SK-N-SH (cell line): ENCODE results near the gene MRPL19. TPM values are rescaled to one million over a fixed set of nuclear protein-coding genes. Genes with fewer than 3 reads are reported as not detected.

Source experiments
- CTCF ChIA-PET: fragments of 300-600, 350-600 bp; formaldehyde crosslinking; extraction: SDS; loops from one replicate; lab custom pipeline; 2021; lab: Yijun Ruan, JAX
- POLR2A ChIA-PET: fragments of 350-600 bp; sonication (Branson Sonifier 250); formaldehyde crosslinking; extraction: SDS; loops from one replicate; lab custom pipeline; 2020; ENCODE audit warnings: antibody characterized with exemption, inconsistent platforms; lab: Yijun Ruan, JAX
- DNase-seq: peaks from one replicate; pipeline ENCODE4 v3.0.0; 2012
- H2AFZ ChIP-seq: fragments of 200-600 bp; sonication (generic); 2 replicates; pipeline ENCODE4 v1.8.1; 2016; ENCODE audit warnings: antibody characterized with exemption, mild to moderate bottlenecking, low read depth
- H3F3A ChIP-seq: fragments of 200-600 bp; sonication (generic); replicated peaks from 2 replicates; pipeline ENCODE3; 2016; ENCODE audit warnings: antibody characterized with exemption, mild to moderate bottlenecking; ENCODE audit not compliant: insufficient read depth
- H3K27ac ChIP-seq, 2 experiments: fragments of 200-500 bp in 1 of 2; fragments of 200-600 bp in 1 of 2; sonication (Bioruptor generic) in 1 of 2; sonication (generic), shearing (Covaris generic) in 1 of 2; 2 replicates each; pipeline versions ENCODE4 v1.5.1 to v1.6.1; 2014 to 2016; ENCODE audit warnings: low read depth in 2 of 2, inconsistent platforms in 1 of 2, low read length in 1 of 2, mild to moderate bottlenecking in 1 of 2, mixed read lengths in 1 of 2
- H3K27me3 ChIP-seq: fragments of 200-600 bp; sonication (generic), shearing (Covaris generic); 2 replicates; pipeline ENCODE4 v1.6.1; 2016; ENCODE audit warnings: mixed run types; ENCODE audit not compliant: insufficient read depth
- H3K36me3 ChIP-seq, 2 experiments: fragments of 200-500 bp in 1 of 2; fragments of 200-600 bp in 1 of 2; sonication (Bioruptor generic) in 1 of 2; sonication (generic) in 1 of 2; replicated peaks in 1 of 2; 2 replicates each; pipeline versions ENCODE3 to v1.5.1; 2014 to 2016; ENCODE audit warnings: low read length in 1 of 2, mild to moderate bottlenecking in 1 of 2; ENCODE audit not compliant: insufficient read depth in 2 of 2, control insufficient read depth in 1 of 2
- H3K4me1 ChIP-seq, 2 experiments: fragments of 200-500 bp in 1 of 2; fragments of 200-600 bp in 1 of 2; sonication (Bioruptor generic) in 1 of 2; sonication (generic), shearing (Covaris generic) in 1 of 2; 2 replicates each; pipeline versions ENCODE4 v1.5.1 to v1.6.1; 2014 to 2016; ENCODE audit warnings: low read depth in 1 of 2, low read length in 1 of 2, mixed run types in 1 of 2; ENCODE audit not compliant: insufficient read depth in 2 of 2, control insufficient read depth in 1 of 2
- H3K4me2 ChIP-seq: fragments of 200-600 bp; sonication (generic), shearing (Covaris generic); 2 replicates; pipeline ENCODE4 v1.6.1; 2017; ENCODE audit warnings: mixed run types
- H3K4me3 ChIP-seq, 2 experiments: fragments of 200-500 bp in 1 of 2; fragments of 200-600 bp in 1 of 2; sonication (Bioruptor generic) in 1 of 2; sonication (generic), shearing (Covaris generic) in 1 of 2; 2 replicates each; pipeline versions ENCODE4 v1.5.1 to v1.8.1; 2014 to 2016; ENCODE audit warnings: low read depth in 2 of 2, inconsistent platforms in 1 of 2, low read length in 1 of 2, mild to moderate bottlenecking in 1 of 2, mixed read lengths in 1 of 2, moderate library complexity in 1 of 2
- H3K79me2 ChIP-seq: fragments of 200-600 bp; sonication (generic); 2 replicates; pipeline ENCODE4 v1.8.1; 2017; ENCODE audit warnings: mild to moderate bottlenecking; ENCODE audit not compliant: insufficient read depth
- H3K9ac ChIP-seq: fragments of 200-600 bp; sonication (generic); 2 replicates; pipeline ENCODE4 v1.6.1; 2017; ENCODE audit warnings: mixed run types
- H3K9me2 ChIP-seq: fragments of 200-600 bp; sonication (generic); 2 replicates; pipeline ENCODE4 v1.6.1; 2017; ENCODE audit warnings: mixed run types
- H3K9me3 ChIP-seq: fragments of 200-600 bp; sonication (generic); 2 replicates; pipeline ENCODE4 v1.6.1; 2017; ENCODE audit warnings: mixed run types, mild to moderate bottlenecking, moderate library complexity
- H4K20me1 ChIP-seq: fragments of 200-600 bp; sonication (generic); 2 replicates; pipeline ENCODE4 v1.6.1; 2017; ENCODE audit warnings: mild to moderate bottlenecking, mixed run types; ENCODE audit not compliant: insufficient read depth
- CHD2 ChIP-seq: fragments of 150-350 bp; IDR thresholded peaks from 2 replicates; pipeline ENCODE4 v1.6.1; 2018; ENCODE audit warnings: low read length; ENCODE audit not compliant: partially characterized antibody
- EZH2phosphoT487 ChIP-seq: fragments of 200-600 bp; sonication (generic); IDR thresholded peaks from 2 replicates; pipeline ENCODE4 v1.6.1; 2017; ENCODE audit warnings: low read depth, mixed run types, mild to moderate bottlenecking, antibody characterized with exemption, moderate library complexity, borderline replicate concordance
- FOXJ3 ChIP-seq: sonication (generic); formaldehyde crosslinking; IDR thresholded peaks from 2 replicates; pipeline ENCODE4 v1.5.1; 2020; ENCODE audit warnings: mild to moderate bottlenecking, missing genetic modification reagents
- GABPA ChIP-seq: IDR thresholded peaks from 2 replicates; pipeline ENCODE4 v1.4.0; 2012; ENCODE audit warnings: low read depth, mild to moderate bottlenecking
- MEF2A ChIP-seq: IDR thresholded peaks from 2 replicates; pipeline ENCODE4 v1.4.0; 2012; ENCODE audit warnings: low read depth, borderline replicate concordance
- NFIC ChIP-seq: IDR thresholded peaks from 2 replicates; pipeline ENCODE4 v1.4.0; 2012; ENCODE audit warnings: borderline replicate concordance
- NRF1 ChIP-seq: IDR thresholded peaks from 2 replicates; pipeline ENCODE4 v1.6.1; 2012; ENCODE audit warnings: low read depth, mild to moderate bottlenecking, low read length
- POLR2AphosphoS5 ChIP-seq: IDR thresholded peaks from 2 replicates; pipeline ENCODE4 v1.6.1; 2012; ENCODE audit warnings: low read depth, low read length
- RAD21 ChIP-seq: IDR thresholded peaks from 2 replicates; pipeline ENCODE4 v1.6.1; 2012; ENCODE audit warnings: mild to moderate bottlenecking, low read length
- RFX5 ChIP-seq: IDR thresholded peaks from 2 replicates; pipeline ENCODE4 v1.6.1; 2012; ENCODE audit warnings: mild to moderate bottlenecking, improper control_type of control experiment, low read length
- RXRA ChIP-seq: IDR thresholded peaks from 2 replicates; pipeline ENCODE4 v1.4.0; 2012; ENCODE audit warnings: low read depth, mild to moderate bottlenecking, borderline replicate concordance
- SIN3A ChIP-seq: IDR thresholded peaks from 2 replicates; pipeline ENCODE4 v1.6.1; 2012; ENCODE audit warnings: low read depth, mild to moderate bottlenecking, low read length, moderate library complexity, borderline replicate concordance
- SMC3 ChIP-seq: IDR thresholded peaks from 2 replicates; pipeline ENCODE4 v1.6.1; 2012; ENCODE audit warnings: low read depth, low read length, improper control_type of control experiment
- TAF1 ChIP-seq: IDR thresholded peaks from 2 replicates; pipeline ENCODE4 v1.6.1; 2012; ENCODE audit warnings: low read depth, mild to moderate bottlenecking, low read length, moderate library complexity, borderline replicate concordance
- TCF12 ChIP-seq: IDR thresholded peaks from 2 replicates; pipeline ENCODE4 v1.4.0; 2012
- TEAD4 ChIP-seq: IDR thresholded peaks from 2 replicates; pipeline ENCODE4 v1.4.0; 2012; ENCODE audit warnings: mild to moderate bottlenecking, borderline replicate concordance; ENCODE audit not compliant: insufficient read depth
- YY1 ChIP-seq: IDR thresholded peaks from 2 replicates; pipeline ENCODE4 v1.4.0; 2012; ENCODE audit warnings: low read depth, mild to moderate bottlenecking
- WGBS: methylation state at CpG from one replicate; pipeline ENCODE4 v1.1.6; 2017; ENCODE audit warnings: low lambda C conversion rate; 5-methylcytosine and 5-hydroxymethylcytosine counted together
- polyA plus RNA-seq, 3 experiments: library from polyadenylated mRNA; depleted of rRNA; stranded (reverse); fragments of >200 nt; gene quantifications; 2 replicates each; pipeline ENCODE4 v1.2.3, GENCODE V29; 2012
- TF ChIP-seq, protein P1 (sequence below): fragments of 150-350 bp; IDR thresholded peaks from 2 replicates; pipeline ENCODE4 v1.6.1; 2017; ENCODE audit warnings: antibody characterized with exemption, low read length, low read depth, borderline replicate concordance
- TF ChIP-seq, protein P2 (sequence below): IDR thresholded peaks from 2 replicates; pipeline ENCODE4 v1.4.0; 2012; ENCODE audit warnings: low read depth, borderline replicate concordance
- TF ChIP-seq, protein P3 (sequence below): IDR thresholded peaks from 2 replicates; pipeline ENCODE4 v1.4.0; 2012; ENCODE audit warnings: low read depth
- TF ChIP-seq, protein P4 (sequence below): IDR thresholded peaks from 2 replicates; pipeline ENCODE4 v1.4.0; 2012; ENCODE audit warnings: low read depth, borderline replicate concordance

Gene MRPL19
- polyA plus RNA-seq, 1 of the 3 experiments (the other 2 are of a cell fraction): 15.4 TPM

DNA sequence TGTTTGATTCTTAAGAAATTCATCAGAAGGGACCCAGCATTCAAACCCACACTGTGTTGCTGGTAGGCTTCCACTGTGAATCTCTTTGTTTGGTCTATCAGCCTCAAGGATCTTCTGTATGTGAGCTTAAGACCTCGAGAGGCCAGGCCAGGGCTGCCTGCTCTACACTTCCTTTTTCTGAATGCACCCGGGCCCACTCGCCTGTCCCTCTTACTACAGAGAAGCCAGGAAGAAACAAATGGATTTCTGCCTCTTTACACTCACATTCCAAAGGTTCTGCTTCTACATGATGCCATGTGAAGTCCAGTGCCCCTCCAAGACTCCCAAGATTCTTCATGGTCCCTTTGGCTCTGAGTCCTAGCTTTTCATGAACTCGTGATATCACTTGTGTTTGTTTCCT lies 25.4 kb upstream of the MRPL19 start:
- no peak overlapping the region for H3K9ac ChIP-seq
- H3K79me2 ChIP-seq: no peaks in the 10 kb centered on the region
- H3K36me3 ChIP-seq: no peaks in the 10 kb centered on the region
- DNase-seq: no peak
- no peak overlapping the region for H2AFZ ChIP-seq
- CTCF ChIA-PET: interaction anchor here (0.6 to 4.8 kb wide), 3 partner anchors 12 to 155 kb away, joined by 3 to 36 read pairs (median 23); no protein-coding TSS in a partner anchor
- POLR2A ChIA-PET: no interaction called here
- H3K27me3 ChIP-seq: no peaks in the 10 kb centered on the region
- H4K20me1 ChIP-seq: no peaks in the 10 kb centered on the region
- peaks cover 9% of the 10 kb centered on the region for H3F3A ChIP-seq
- H3K4me1 ChIP-seq: no peaks in the 10 kb centered on the region; a peak in 1 of 4 replicates
- no peak for TF ChIP-seq FOXJ3 (CRISPR knock-in tag)
- TF ChIP-seq NFIC: no peak
- no peak for TF ChIP-seq TEAD4
- TF ChIP-seq, protein P1, sequence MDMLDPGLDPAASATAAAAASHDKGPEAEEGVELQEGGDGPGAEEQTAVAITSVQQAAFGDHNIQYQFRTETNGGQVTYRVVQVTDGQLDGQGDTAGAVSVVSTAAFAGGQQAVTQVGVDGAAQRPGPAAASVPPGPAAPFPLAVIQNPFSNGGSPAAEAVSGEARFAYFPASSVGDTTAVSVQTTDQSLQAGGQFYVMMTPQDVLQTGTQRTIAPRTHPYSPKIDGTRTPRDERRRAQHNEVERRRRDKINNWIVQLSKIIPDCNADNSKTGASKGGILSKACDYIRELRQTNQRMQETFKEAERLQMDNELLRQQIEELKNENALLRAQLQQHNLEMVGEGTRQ: no peak
- no peak for TF ChIP-seq RXRA
- TF ChIP-seq POLR2AphosphoS5: no peak
- TF ChIP-seq NRF1: no peak
- TF ChIP-seq, protein P2, sequence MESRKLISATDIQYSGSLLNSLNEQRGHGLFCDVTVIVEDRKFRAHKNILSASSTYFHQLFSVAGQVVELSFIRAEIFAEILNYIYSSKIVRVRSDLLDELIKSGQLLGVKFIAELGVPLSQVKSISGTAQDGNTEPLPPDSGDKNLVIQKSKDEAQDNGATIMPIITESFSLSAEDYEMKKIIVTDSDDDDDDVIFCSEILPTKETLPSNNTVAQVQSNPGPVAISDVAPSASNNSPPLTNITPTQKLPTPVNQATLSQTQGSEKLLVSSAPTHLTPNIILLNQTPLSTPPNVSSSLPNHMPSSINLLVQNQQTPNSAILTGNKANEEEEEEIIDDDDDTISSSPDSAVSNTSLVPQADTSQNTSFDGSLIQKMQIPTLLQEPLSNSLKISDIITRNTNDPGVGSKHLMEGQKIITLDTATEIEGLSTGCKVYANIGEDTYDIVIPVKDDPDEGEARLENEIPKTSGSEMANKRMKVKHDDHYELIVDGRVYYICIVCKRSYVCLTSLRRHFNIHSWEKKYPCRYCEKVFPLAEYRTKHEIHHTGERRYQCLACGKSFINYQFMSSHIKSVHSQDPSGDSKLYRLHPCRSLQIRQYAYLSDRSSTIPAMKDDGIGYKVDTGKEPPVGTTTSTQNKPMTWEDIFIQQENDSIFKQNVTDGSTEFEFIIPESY: no peak
- no peak for TF ChIP-seq SIN3A
- no peak for TF ChIP-seq RFX5
- no peak for TF ChIP-seq CHD2
- WGBS: 76% methylated on average over 4 of the region's 4 CpGs
- H3K9me3 ChIP-seq: no peaks in the 10 kb centered on the region
- no peak overlapping the region for H3K4me2 ChIP-seq
- H3K4me3 ChIP-seq: no peak overlapping the region
- no peak overlapping the region for H3K27ac ChIP-seq
- H3K9me2 ChIP-seq: no peaks in the 10 kb centered on the region

DNA sequence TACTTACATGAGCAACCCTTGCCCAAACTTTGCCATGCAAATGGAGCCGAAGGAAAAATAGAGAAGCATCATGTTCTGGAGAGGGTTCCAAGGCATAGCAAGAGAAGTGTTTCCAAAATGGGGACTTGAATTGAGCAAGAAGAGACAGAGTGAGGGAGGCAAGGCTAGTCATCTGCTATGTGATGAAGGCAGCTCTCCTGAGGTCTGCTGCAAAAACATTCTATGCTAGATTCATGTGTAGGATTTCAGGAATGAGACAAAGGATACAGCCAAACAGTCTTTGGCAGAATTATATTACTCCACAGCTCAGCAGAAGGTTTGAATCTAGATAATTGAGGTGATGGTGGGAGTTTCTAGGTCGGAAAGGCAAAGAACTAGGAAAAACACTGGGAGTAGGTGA lies 24.1 kb upstream of the MRPL19 start:
- Histone ChIP-seq H3K4me3 (no peak overlapping the region), H3K9me2 (no peaks in the 10 kb centered on the region), H3K4me2 (no peak overlapping the region), H3K9me3 (no peaks in the 10 kb centered on the region), H4K20me1 (no peaks in the 10 kb centered on the region), H2AFZ (no peak overlapping the region), H3K9ac (no peak overlapping the region), H3K27me3 (no peaks in the 10 kb centered on the region), H3K36me3 (no peaks in the 10 kb centered on the region)
- no peak for DNase-seq
- POLR2A ChIA-PET: no interaction called here
- CTCF ChIA-PET: interaction anchor here (1.0 to 1.9 kb wide), 4 partner anchors 13 to 158 kb away, joined by 5 to 6 read pairs (median 6); no protein-coding TSS in a partner anchor
- no peak for TF ChIP-seq EZH2phosphoT487
- TF ChIP-seq MEF2A: no peak
- TF ChIP-seq SIN3A: no peak
- TF ChIP-seq TAF1: no peak
- no peak for TF ChIP-seq TCF12
- TF ChIP-seq YY1: no peak
- no peak for TF ChIP-seq RAD21
- TF ChIP-seq, protein P3, sequence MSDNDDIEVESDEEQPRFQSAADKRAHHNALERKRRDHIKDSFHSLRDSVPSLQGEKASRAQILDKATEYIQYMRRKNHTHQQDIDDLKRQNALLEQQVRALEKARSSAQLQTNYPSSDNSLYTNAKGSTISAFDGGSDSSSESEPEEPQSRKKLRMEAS: no peak
- no peak for TF ChIP-seq SMC3
- no peak for TF ChIP-seq GABPA
- no peak for TF ChIP-seq CHD2
- TF ChIP-seq, protein P4, sequence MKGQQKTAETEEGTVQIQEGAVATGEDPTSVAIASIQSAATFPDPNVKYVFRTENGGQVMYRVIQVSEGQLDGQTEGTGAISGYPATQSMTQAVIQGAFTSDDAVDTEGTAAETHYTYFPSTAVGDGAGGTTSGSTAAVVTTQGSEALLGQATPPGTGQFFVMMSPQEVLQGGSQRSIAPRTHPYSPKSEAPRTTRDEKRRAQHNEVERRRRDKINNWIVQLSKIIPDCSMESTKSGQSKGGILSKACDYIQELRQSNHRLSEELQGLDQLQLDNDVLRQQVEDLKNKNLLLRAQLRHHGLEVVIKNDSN: no peak
- TF ChIP-seq TEAD4: no peak
- TF ChIP-seq, all 33 proteins: peak for 0
- 60% methylated on average over 2 of the region's 2 CpGs for WGBS
- Histone ChIP-seq H3K4me1 (no peaks in the 10 kb centered on the region; a peak in 1 of 4 replicates), H3F3A (peaks cover 9% of the 10 kb centered on the region), H3K27ac (no peak overlapping the region), H3K79me2 (no peaks in the 10 kb centered on the region)
